HG03442 (cell line): ENCODE measurements around the gene HBQ1.
"Not testable (repeated sequence)": the region's sequence is repeated elsewhere in the genome, so short reads cannot be mapped to it uniquely, and the experiment has no call there.

Experiments used
- ATAC-seq: cut with Tn5 transposase; IDR thresholded peaks from one replicate; pipeline ENCODE4 v1.9.1; 2021; ENCODE audit warnings: mild to moderate bottlenecking, moderate library complexity; ENCODE audit not compliant: unreplicated experiment

The HBQ1 gene

GRCh38 chr16:180101-180675, at the start of gene HBQ1:
Gene HBQ1, plus strand, starts transcription at chr16:180459. Its CDS starts 28 bp downstream, at chr16:180487.
- no peak for ATAC-seq

DNA sequence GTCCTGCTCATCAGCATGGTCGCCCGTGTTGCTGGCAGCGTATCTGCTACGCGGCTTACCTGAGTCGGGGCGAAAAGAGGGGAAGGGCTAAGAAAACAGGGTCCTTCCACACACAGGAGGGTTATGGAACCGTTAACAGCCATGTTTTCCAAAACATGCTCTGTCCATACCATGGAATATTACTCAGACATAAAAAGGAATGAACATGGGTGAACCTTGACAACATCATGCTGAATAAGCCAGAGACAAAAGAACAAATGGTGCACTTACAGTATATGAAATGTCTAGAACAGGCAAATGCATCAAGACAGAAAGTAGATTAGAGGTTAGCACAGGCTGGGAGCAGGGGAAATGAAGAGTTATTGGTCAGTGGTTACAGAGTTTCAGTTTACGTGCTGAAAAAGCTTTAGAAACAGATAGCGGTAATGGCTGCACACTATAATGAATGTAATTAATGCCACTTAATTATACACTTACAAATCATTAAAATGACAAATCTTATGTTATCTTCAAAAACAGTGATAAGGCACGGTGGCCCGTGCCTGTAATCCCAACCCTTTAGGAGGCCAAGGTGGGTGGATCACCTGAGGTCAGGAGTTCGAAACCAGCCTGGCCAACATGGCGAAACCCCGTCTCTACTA, 49.6 kb upstream of the HBQ1 start:
- no peak for ATAC-seq

DNA sequence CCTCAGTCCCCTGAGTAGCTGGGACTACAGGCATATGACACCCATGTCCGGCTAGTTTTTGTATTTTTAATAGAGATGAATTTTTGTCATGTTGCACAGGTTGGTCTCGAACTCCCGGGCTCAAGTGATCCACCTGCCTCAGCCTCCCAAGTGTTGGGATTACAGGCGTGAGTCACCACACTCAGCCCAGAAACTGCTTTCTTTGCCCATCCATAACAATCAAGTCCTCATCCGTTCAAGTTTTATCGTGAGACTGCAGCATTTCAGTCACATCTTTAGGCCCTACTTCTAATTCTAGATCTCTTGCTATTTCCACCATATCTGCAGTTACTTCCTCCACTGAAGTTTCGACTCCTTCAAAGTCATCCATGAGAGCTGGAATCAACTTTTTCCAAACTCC, 48.1 kb upstream of the HBQ1 start:
- no peak for ATAC-seq

DNA sequence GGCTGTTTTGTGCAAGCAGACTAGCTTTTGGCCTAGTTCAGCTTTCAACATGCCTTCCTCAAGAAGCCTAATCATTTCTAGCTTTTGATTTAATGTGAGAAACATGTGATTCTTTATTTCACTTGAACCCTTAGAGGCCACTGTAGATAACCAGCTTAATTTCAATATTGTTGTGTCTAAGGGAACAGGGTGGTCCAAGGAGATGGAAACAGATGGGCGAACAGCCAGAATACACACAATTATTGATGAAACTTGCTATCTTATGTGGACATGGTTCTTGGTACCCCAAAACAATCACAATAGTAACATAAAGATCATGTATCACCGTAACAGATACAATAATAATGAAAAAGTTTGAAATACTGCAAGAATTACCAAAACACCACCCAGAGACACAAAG, 46.5 kb upstream of the HBQ1 start:
- ATAC-seq: no peak

DNA sequence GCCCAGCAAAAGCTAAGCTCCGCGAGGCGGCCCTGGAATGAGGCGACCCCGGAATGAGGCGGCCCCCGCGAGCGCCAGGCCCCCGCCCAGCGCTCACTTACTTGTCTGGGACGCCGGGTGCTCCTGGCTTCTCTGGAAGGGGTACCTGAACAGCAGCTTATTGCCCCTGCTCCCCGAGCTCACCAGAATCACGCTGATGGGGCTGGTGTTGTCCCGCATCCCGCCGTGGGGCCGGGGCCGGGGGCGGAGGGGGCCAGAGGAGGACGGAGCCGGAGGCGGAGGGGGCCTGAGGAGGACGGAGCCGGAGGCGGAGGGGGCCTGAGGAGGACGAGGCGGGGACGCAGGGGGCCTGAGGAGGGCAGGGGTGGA, 42.2 kb upstream of the HBQ1 start:
- no peak for ATAC-seq

GRCh38 chr16:140175-140857, 39.9 kb upstream of the HBQ1 start:
- no peak for ATAC-seq

GRCh38 chr16:142405-142967, 37.8 kb upstream of the HBQ1 start:
- ATAC-seq: no peak

GRCh38 chr16:143047-143446, 37.2 kb upstream of the HBQ1 start:
- ATAC-seq: no peak

DNA sequence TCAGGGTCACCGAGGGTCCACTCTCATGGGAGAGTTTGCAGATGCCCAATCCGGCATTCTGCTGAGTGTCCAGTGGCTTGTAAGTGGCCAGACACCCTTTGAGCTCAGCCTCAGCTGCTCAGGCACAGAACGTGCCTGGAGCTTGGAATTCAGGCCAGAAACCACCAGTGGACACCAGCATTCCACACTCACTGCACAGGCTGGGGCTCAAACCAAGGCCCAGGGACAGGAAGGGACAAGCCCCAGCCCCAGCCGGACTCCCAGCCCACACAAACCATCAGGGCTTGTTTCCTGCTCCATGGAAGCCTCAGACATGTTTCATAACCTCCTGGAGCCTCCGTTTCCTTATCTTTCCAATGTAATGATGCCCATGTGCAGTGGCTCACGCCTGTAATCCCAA, 36.8 kb upstream of the HBQ1 start:
- no peak for ATAC-seq

DNA sequence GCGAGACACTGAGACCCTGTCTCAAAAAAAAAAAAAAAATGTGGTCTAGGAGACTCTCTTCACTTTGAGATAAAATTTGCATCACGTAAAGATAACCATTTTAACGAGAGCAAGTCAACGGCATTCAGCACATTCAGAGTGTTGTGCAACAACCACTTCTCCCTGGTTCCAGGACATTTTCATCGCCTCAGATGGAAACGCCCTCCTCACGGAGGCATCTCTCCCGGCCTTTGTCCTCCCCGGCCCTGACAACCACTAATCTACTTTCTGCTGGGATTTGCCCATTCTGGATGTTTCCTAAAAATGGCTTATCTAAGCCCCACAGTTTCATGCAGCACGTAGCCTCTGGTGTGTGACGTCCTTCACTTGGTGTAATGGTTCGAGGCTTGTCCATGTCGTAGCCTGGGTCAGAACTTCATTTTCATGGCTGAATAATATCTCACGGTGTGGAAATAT, 35.4 kb upstream of the HBQ1 start:
- ATAC-seq: no peak

DNA sequence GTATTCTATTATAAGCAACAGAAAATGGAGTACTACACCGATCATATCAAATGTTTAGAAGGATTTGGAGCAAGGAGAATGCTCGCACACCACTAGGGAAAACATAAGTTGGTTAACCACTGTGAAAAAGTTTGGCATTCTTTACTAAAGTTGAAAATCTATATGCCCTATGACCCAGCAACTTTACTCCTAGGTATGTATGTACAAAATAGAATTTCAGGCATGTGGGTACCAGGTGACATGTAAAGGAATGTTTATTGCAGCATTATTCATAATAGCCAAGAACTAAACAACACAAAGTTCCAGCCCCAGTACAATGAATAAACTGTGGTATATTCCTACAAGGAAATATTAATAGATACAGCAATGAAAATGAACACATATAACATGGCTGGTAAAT, 33.6 kb upstream of the HBQ1 start:
- ATAC-seq: no peak

- no peak for ATAC-seq
These were observed 31.1 kb upstream of the HBQ1 start for GRCh38 chr16:149024-149660.

GRCh38 chr16:152141-153128, 27.8 kb upstream of the HBQ1 start, which contains the start of gene HBZ:
Gene HBZ, plus strand, starts transcription at chr16:152644. Its CDS starts 266 bp downstream, at chr16:152910.
- ATAC-seq: no peak

GRCh38 chr16:153129-153521, 27.1 kb upstream of the HBQ1 start:
- ATAC-seq: not testable (repeated sequence)

GRCh38 chr16:153550-154216, 26.6 kb upstream of the HBQ1 start:
- not testable (repeated sequence) for ATAC-seq

DNA sequence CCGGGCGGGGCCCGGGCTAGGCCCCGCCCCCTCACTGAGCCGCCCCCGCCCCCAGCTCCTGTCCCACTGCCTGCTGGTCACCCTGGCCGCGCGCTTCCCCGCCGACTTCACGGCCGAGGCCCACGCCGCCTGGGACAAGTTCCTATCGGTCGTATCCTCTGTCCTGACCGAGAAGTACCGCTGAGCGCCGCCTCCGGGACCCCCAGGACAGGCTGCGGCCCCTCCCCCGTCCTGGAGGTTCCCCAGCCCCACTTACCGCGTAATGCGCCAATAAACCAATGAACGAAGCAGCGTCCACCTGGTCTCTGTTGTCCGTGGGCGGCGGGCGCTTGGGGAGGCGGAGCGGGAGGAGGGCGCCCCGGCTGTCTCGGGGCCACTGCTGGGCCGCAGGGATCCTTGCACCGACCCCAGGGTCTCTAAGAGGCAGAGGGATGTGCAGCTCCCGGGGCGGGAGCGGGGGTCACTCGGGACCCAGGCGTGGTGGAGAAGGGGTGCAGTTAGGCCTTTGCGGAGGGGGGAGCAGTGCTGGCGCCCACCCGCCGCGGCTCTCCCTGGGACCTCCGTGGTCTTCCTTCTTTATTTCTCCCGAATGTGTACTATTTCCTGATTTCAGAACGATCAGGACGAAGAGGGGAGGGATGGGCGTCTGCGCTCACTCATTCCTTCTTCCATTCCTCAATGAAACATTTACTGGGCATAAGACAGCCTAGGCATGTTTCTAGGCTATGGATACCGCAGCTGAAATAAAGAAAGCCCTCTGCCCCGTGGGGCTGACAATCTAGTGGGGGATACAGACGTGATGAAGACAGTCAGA, 25.8 kb upstream of the HBQ1 start:
- ATAC-seq: no peak

DNA sequence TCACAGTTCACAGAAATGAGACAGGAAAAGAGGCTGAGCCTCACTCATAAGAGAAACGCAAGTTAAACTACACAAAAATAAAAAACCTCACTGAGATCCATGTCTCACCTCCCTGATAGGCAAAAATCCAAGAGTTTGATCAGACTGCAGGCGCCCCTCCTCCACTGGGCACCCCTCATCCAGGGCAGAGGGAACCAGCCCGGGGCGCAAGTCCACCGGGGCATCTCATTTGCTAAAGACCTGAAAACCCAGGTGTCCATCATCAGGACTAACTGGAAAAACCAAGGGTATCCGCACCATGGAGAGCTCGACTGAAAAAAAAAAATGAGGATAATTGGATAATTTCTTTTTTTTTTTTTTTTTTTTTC, 25.2 kb upstream of the HBQ1 start:
- ATAC-seq: no peak

DNA sequence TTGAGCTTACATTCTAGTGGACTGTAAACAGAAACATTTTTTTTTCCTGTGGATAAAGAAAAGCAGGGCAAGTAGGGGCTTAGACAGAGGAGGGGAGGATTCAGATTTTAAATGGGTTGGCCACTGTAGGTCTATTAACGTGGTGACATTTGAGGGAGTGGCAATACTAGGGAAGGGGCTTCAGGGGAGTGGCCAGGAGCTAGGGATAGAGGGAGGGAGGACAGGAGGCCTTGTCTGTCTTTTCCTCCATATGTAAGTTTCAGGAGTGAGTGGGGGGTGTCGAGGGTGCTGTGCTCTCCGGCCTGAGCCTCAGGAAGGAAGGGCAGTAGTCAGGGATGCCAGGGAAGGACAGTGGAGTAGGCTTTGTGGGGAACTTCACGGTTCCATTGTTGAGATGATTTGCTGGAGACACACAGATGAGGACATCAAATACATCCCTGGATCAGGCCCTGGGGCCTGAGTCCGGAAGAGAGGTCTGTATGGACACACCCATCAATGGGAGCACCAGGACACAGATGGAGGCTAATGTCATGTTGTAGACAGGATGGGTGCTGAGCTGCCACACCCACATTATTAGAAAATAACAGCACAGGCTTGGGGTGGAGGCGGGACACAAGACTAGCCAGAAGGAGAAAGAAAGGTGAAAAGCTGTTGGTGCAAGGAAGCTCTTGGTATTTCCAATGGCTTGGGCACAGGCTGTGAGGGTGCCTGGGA, 21.0 kb upstream of the HBQ1 start:
- ATAC-seq: no peak
